ENCODE data around the gene IFNGR2.

GRCh38 chr21:33386222-33386784 is 16.9 kb upstream of the IFNGR2 start:
- TF ChIP-seq CTCF (IDR thresholded peaks at IDR 0.05; ENCODE audit: borderline replicate concordance, extremely low read depth, low read length, poor library complexity, severe bottlenecking) (peak; percentile 42), EZH2 (IDR thresholded peaks at IDR 0.05; ENCODE audit: borderline replicate concordance, low read depth, low read length, severe bottlenecking) (no peak)

Measured in DND-41 (cell line).